Testis (tissue), 2 donors: ENCODE measurements around the gene DLG1.

Source experiments
- CTCF ChIP-seq, 3 experiments: fragments of 450-650 bp in 2 of 3; fragments of 200-600 bp in 1 of 3; sonication (generic) in 1 of 3; IDR thresholded peaks; one replicate each; pipeline ENCODE4 v1.5.1; 2016 to 2019; ENCODE audit warnings: antibody characterized with exemption in 3 of 3, mild to moderate bottlenecking in 2 of 3, moderate library complexity in 1 of 3
- POLR2A ChIP-seq: fragments of 450-650 bp; IDR thresholded peaks from one replicate; pipeline ENCODE4 v1.6.1; 2017; ENCODE audit warnings: antibody characterized with exemption, mild to moderate bottlenecking, moderate library complexity

GRCh38 chr3:197010556-197011351 lies 287.7 kb downstream of the DLG1 start:
- no peak for TF ChIP-seq CTCF (IDR thresholded peaks at IDR 0.05)
- no peak for TF ChIP-seq POLR2A
